ENCODE results near the gene TXNRD2.

GRCh38 chr22:19909350-19910179, 32.1 kb downstream of the TXNRD2 start:
- TF ChIP-seq SUZ12 (IDR thresholded peaks at IDR 0.05; ENCODE audit: extremely low read depth, insufficient read depth, insufficient read length) (no peak), ZNF274 (IDR thresholded peaks at IDR 0.05; ENCODE audit: low read depth, low read length) (no peak)

Measured in NT2/D1 (cell line).